ENCODE data around the gene TMEM87B.
A peak's percentile ranks its signal among the peaks of the same experiment; 100 is the strongest.

DNA sequence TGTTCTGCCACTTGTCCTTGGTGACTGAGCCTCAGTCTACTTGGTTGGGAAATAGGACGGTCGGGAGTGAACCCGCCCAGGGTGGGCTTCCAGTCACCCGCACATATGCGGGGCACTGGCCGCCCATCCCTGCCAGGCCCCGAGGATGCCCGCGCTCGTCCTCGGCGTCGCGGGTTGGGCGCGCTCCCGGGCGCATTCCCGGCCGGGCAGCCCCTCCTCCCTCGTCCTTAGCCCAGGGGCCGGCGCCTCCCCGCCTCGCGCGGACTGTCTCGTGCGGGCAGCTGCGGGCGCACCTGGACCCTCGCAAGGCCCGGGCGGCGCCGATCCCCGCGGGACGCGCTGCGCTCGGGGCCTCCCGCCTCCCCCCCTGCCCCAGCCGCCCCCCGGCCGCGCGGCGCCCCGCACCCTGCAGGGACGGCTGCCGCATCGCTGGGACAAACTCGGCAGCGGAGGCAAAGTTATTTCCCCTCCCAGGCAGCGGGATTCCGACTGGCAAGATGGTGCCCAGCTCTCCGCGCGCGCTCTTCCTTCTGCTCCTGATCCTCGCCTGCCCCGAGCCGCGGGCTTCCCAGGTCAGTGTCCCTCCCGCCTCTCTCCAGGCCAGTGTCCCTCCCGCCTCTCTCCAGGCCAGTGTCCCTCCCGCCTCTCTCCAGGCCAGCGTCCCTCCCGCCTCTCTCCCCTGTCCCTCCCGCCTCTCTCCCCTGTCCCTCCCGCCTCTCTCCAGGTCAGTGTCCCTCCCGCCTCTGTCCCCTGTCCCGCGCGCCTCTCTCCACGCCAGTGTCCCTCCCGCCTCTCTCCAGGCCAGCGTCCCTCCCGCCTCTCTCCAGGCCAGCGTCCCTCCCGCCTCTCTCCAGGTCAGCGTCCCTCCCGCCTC is 83.3 kb downstream of the TMEM87B start, which contains the start of gene FBLN7:
- TF ChIP-seq, protein P1, sequence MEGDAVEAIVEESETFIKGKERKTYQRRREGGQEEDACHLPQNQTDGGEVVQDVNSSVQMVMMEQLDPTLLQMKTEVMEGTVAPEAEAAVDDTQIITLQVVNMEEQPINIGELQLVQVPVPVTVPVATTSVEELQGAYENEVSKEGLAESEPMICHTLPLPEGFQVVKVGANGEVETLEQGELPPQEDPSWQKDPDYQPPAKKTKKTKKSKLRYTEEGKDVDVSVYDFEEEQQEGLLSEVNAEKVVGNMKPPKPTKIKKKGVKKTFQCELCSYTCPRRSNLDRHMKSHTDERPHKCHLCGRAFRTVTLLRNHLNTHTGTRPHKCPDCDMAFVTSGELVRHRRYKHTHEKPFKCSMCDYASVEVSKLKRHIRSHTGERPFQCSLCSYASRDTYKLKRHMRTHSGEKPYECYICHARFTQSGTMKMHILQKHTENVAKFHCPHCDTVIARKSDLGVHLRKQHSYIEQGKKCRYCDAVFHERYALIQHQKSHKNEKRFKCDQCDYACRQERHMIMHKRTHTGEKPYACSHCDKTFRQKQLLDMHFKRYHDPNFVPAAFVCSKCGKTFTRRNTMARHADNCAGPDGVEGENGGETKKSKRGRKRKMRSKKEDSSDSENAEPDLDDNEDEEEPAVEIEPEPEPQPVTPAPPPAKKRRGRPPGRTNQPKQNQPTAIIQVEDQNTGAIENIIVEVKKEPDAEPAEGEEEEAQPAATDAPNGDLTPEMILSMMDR (IDR thresholded peaks at IDR 0.05): no peak
- peak in 1 of 3 donors; percentile 5 for TF ChIP-seq POLR2A (IDR thresholded peaks at IDR 0.05)
